Keratinocyte (primary cell): ENCODE results near the gene KRT3. TPM values are rescaled to one million over a fixed set of nuclear protein-coding genes. Genes with fewer than 3 reads are reported as not detected.

ENCODE experiments used
- DNase-seq: peaks from one replicate; pipeline ENCODE4 v3.0.0-alpha.2; 2011; ENCODE audit warnings: low read depth, missing footprints, low spot score
- FAIRE-seq: peaks from 2 replicates; lab custom pipeline; 2011; peaks lifted over from hg19 to GRCh38; lab: Jason Lieb, UNC
- H2AFZ ChIP-seq: 2 replicates; pipeline ENCODE4 v1.6.0; 2012; ENCODE audit warnings: low read length, control low read depth, inconsistent platforms; ENCODE audit not compliant: control insufficient read depth
- H3K27ac ChIP-seq: 2 replicates; pipeline ENCODE4 v1.5.1; 2011; ENCODE audit warnings: low read length; ENCODE audit not compliant: control insufficient read depth, insufficient read depth
- H3K27me3 ChIP-seq: 3 replicates; pipeline ENCODE4 v1.6.0; 2011; ENCODE audit warnings: low read length; ENCODE audit not compliant: control insufficient read depth, insufficient read depth; ENCODE audit errors: extremely low read depth
- H3K36me3 ChIP-seq, 2 experiments: 2 replicates in 1 of 2; 3 replicates in 1 of 2; pipeline ENCODE4 v1.5.1; 2011; ENCODE audit warnings: low read length in 2 of 2, mild to moderate bottlenecking in 1 of 2; ENCODE audit not compliant: control insufficient read depth in 2 of 2, insufficient read depth in 2 of 2; ENCODE audit errors: extremely low read depth in 1 of 2
- H3K4me1 ChIP-seq: 3 replicates; pipeline ENCODE4 v1.5.1; 2011; ENCODE audit warnings: low read length; ENCODE audit not compliant: control insufficient read depth, insufficient read depth; ENCODE audit errors: extremely low read depth
- H3K4me2 ChIP-seq: 3 replicates; pipeline ENCODE4 v1.6.0; 2011; ENCODE audit warnings: low read depth, low read length; ENCODE audit not compliant: control insufficient read depth, insufficient read depth; ENCODE audit errors: extremely low read depth
- H3K4me3 ChIP-seq, 3 experiments: fragments of 200-600 bp in 1 of 3; sonication (generic) in 1 of 3; 2 replicates in 2 of 3; 3 replicates in 1 of 3; pipeline ENCODE4 v1.5.1; 2011 to 2016; ENCODE audit warnings: low read length in 3 of 3, mild to moderate bottlenecking in 3 of 3, control low read depth in 2 of 3, inconsistent platforms in 1 of 3, low read depth in 1 of 3, mixed read lengths in 1 of 3, mixed run types in 1 of 3, moderate library complexity in 1 of 3; ENCODE audit not compliant: control insufficient read depth in 2 of 3, insufficient read depth in 2 of 3; ENCODE audit errors: extremely low read depth in 1 of 3
- H3K79me2 ChIP-seq: 2 replicates; pipeline ENCODE4 v1.6.0; 2012; ENCODE audit warnings: low read length; ENCODE audit not compliant: control insufficient read depth, insufficient read depth
- H3K9ac ChIP-seq: 3 replicates; pipeline ENCODE4 v1.6.0; 2011; ENCODE audit warnings: low read length; ENCODE audit not compliant: control insufficient read depth, insufficient read depth; ENCODE audit errors: extremely low read depth
- H3K9me1 ChIP-seq: 3 replicates; pipeline ENCODE4 v1.6.0; 2011; ENCODE audit warnings: low read length; ENCODE audit not compliant: control insufficient read depth, insufficient read depth; ENCODE audit errors: extremely low read depth
- H3K9me3 ChIP-seq: 2 replicates; pipeline ENCODE4 v1.5.1; 2012; ENCODE audit warnings: low read depth, low read length; ENCODE audit not compliant: control insufficient read depth
- H4K20me1 ChIP-seq: 3 replicates; pipeline ENCODE4 v1.6.0; 2011; ENCODE audit warnings: low read length; ENCODE audit not compliant: control insufficient read depth, insufficient read depth; ENCODE audit errors: extremely low read depth
- EZH2 ChIP-seq: IDR thresholded peaks from one replicate; pipeline ENCODE4 v1.6.1; 2012; ENCODE audit warnings: inconsistent platforms, mild to moderate bottlenecking, low read length, moderate library complexity
- dilution Hi-C: fragments of 300-500 bp; cut with MboI; formaldehyde crosslinking; loops from one replicate; pipeline ENCODE4 v1.7.0; 2020; ENCODE audit warnings: low sequenced_read_pairs; ENCODE audit not compliant: extremely low pct_ligation_motif_present
- polyA plus RNA-seq, 5 experiments: library from polyadenylated mRNA; depleted of rRNA in 3 of 5; stranded (reverse) in 3 of 5; stranded (forward) in 1 of 5; unstranded in 1 of 5; fragments of >200 nt; gene quantifications; 1 replicate in 1 of 5; 2 replicates in 3 of 5; 3 replicates in 1 of 5; pipeline versions ENCODE4 v1.2.1 to v1.2.3, GENCODE V29; 2011 to 2012; ENCODE audit warnings: missing spikeins in 2 of 5, low read depth in 1 of 5, low replicate concordance in 1 of 5
- TF ChIP-seq, protein P1 (sequence below), 3 experiments: IDR thresholded peaks in 1 of 3; conservative IDR thresholded peaks in 1 of 3; optimal IDR thresholded peaks in 1 of 3; 2 replicates in 2 of 3; 3 replicates in 1 of 3; pipeline versions ENCODE3 to v1.5.1; 2011; ENCODE audit warnings: low read length in 3 of 3, mild to moderate bottlenecking in 3 of 3, moderate library complexity in 2 of 3, control low read depth in 1 of 3, inconsistent platforms in 1 of 3; ENCODE audit not compliant: insufficient read depth in 2 of 3; ENCODE audit errors: extremely low read depth in 1 of 3

KRT3 gene
- polyA plus RNA-seq, 1 donor (not counting 4 experiments of a cell fraction or from before 2014, with no cell fraction given), result 0.29 TPM

DNA sequence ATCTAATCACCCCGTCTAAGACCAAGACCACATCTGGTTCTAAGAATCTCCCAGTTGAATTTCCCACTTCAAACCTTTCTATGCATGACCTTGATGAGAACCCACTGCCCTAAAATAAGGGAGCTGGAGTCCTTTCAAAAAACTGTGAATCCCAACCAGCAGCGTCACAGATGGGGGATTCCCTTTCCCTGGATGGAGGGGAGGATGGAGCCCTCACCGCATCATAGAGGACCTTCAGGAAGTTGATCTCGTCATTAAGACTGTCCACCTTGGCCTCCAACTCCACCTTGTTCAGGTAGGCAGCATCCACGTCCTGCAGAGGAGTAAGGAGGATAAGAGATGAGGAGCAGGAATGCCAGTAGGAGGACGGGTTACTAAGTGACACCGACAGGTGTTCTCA is 13.2 kb upstream of the KRT3 start:
- DNase-seq (no peak), FAIRE-seq (no peak)
- Histone ChIP-seq H3K27ac (no peak overlapping the region), H3K36me3 (no peaks in the 10 kb centered on the region), H3K4me1 (no peaks in the 10 kb centered on the region), H3K79me2 (no peaks in the 10 kb centered on the region), H4K20me1 (no peaks in the 10 kb centered on the region), H3K9me1 (no peaks in the 10 kb centered on the region), H3K9ac (no peak overlapping the region), H3K27me3 (peaks cover 37% of the 10 kb centered on the region), H2AFZ (no peak overlapping the region), H3K4me3 (no peak overlapping the region), H3K4me2 (no peak overlapping the region), H3K9me3 (no peaks in the 10 kb centered on the region)
- dilution Hi-C loops, result no loop called here
- TF ChIP-seq, protein P1, sequence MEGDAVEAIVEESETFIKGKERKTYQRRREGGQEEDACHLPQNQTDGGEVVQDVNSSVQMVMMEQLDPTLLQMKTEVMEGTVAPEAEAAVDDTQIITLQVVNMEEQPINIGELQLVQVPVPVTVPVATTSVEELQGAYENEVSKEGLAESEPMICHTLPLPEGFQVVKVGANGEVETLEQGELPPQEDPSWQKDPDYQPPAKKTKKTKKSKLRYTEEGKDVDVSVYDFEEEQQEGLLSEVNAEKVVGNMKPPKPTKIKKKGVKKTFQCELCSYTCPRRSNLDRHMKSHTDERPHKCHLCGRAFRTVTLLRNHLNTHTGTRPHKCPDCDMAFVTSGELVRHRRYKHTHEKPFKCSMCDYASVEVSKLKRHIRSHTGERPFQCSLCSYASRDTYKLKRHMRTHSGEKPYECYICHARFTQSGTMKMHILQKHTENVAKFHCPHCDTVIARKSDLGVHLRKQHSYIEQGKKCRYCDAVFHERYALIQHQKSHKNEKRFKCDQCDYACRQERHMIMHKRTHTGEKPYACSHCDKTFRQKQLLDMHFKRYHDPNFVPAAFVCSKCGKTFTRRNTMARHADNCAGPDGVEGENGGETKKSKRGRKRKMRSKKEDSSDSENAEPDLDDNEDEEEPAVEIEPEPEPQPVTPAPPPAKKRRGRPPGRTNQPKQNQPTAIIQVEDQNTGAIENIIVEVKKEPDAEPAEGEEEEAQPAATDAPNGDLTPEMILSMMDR (optimal IDR thresholded peaks at IDR 0.05 in 1 of 3, IDR thresholded peaks at IDR 0.05 in 1 of 3, conservative IDR thresholded peaks at IDR 0.05 in 1 of 3; ENCODE audit: extremely low read depth in 1 of 3, insufficient read depth in 2 of 3, low read length in 3 of 3), result no peak
- no peak for TF ChIP-seq EZH2

DNA sequence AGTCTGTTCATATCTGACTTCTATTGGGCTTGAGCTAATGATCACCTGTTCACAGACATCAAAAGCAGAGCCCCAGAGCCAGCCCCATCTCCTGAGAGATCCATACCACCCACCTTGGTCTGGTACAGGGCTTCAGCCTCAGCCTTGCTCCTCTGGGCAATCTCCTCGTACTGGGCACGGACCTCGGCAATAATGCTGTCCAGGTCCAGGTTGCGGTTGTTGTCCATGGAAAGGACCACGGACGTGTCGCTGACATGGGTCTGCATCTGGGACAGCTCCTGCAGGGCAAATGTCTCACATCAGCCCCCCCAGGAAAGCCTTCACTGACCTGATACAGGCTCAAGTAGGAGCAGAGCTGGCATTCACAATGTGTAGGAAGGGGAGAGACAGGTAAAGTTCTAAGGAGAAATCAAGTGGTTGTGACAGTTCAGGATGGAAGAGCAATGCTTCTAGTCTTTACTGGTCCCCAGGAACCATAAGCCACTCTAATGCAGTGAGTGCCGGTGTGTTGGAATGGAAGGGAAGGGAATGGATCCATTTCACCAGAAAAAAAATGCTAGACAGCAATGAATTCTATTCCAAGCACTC is 12.8 kb upstream of the KRT3 start:
- H2AFZ ChIP-seq, result no peak overlapping the region
- no peaks in the 10 kb centered on the region for H3K9me3 ChIP-seq
- TF ChIP-seq, protein P1 (optimal IDR thresholded peaks at IDR 0.05 in 1 of 3, IDR thresholded peaks at IDR 0.05 in 1 of 3, conservative IDR thresholded peaks at IDR 0.05 in 1 of 3; ENCODE audit: extremely low read depth in 1 of 3, insufficient read depth in 2 of 3, low read length in 3 of 3), result no peak
- TF ChIP-seq EZH2, result no peak
- H3K9ac ChIP-seq, result no peak overlapping the region
- H3K27ac ChIP-seq, result no peak overlapping the region
- no peaks in the 10 kb centered on the region for H4K20me1 ChIP-seq
- dilution Hi-C loops, result no loop called here
- H3K4me2 ChIP-seq, result no peak overlapping the region
- H3K36me3 ChIP-seq, result no peaks in the 10 kb centered on the region
- H3K79me2 ChIP-seq, result no peaks in the 10 kb centered on the region
- no peak for FAIRE-seq
- no peak overlapping the region for H3K4me3 ChIP-seq
- DNase-seq, result no peak
- H3K9me1 ChIP-seq, result no peaks in the 10 kb centered on the region
- peaks cover 33% of the 10 kb centered on the region for H3K27me3 ChIP-seq
- no peaks in the 10 kb centered on the region for H3K4me1 ChIP-seq
